ENCODE results near the gene SRGAP1.
"Not testable (repeated sequence)": the region's sequence is repeated elsewhere in the genome, so short reads cannot be mapped to it uniquely, and the experiment has no call there.

Gene SRGAP1

GRCh38 chr12:63821781-63822251, 22.7 kb upstream of the SRGAP1 start:
- peak in 1 of 2 donors; percentile 13 for DNase-seq
- H3K27me3 Mint-ChIP-seq = peaks cover 29% of the 10 kb centered on the region
- peaks cover 4 to 5% of the 10 kb centered on the region in 2 donors for H3K9me3 Mint-ChIP-seq
- H3K4me3 Mint-ChIP-seq = peak overlapping the region; percentile 78 to 84
- H3K27ac Mint-ChIP-seq = peak overlapping the region in 1 of 2 donors; percentile 87
- H3K4me1 Mint-ChIP-seq = peaks cover 10% of the 10 kb centered on the region
- peak; percentile 59 for ATAC-seq

- Mint-ChIP-seq H3K4me3 (peak overlapping the region; percentile 78 to 84), H3K27ac (no peak overlapping the region), H3K4me1 (peaks cover 10% of the 10 kb centered on the region), H3K27me3 (peaks cover 23% of the 10 kb centered on the region), H3K9me3 (peaks cover 4 to 5% of the 10 kb centered on the region in 2 donors)
- DNase-seq = no peak
- ATAC-seq = no peak
Observed at GRCh38 chr12:63822352-63822751, 22.1 kb upstream of the SRGAP1 start.

- DNase-seq = no peak
- Mint-ChIP-seq H3K4me3 (no peak overlapping the region), H3K9me3 (peaks cover 4 to 5% of the 10 kb centered on the region in 2 donors), H3K4me1 (peaks cover 10% of the 10 kb centered on the region), H3K27ac (no peak overlapping the region), H3K27me3 (peaks cover 23% of the 10 kb centered on the region)
- ATAC-seq = peak; percentile 39
Observed at GRCh38 chr12:63823040-63823439, 21.5 kb upstream of the SRGAP1 start.

- Mint-ChIP-seq H3K9me3 (peaks cover 0 to 5% of the 10 kb centered on the region in 2 donors), H3K27ac (no peak overlapping the region), H3K4me3 (no peak overlapping the region), H3K4me1 (peaks cover 10% of the 10 kb centered on the region), H3K27me3 (peaks cover 35% of the 10 kb centered on the region)
- DNase-seq = no peak
- ATAC-seq = no peak
Observed at GRCh38 chr12:63826006-63826585, 18.4 kb upstream of the SRGAP1 start.

GRCh38 chr12:63828867-63829266, 15.6 kb upstream of the SRGAP1 start:
- peaks cover 18% of the 10 kb centered on the region for H3K27me3 Mint-ChIP-seq
- H3K9me3 Mint-ChIP-seq = no peaks in the 10 kb centered on the region
- no peak for ATAC-seq
- no peak overlapping the region for H3K4me3 Mint-ChIP-seq
- DNase-seq = no peak
- no peaks in the 10 kb centered on the region for H3K4me1 Mint-ChIP-seq
- H3K27ac Mint-ChIP-seq = no peak overlapping the region

- Mint-ChIP-seq H3K4me3 (no peak overlapping the region), H3K4me1 (no peaks in the 10 kb centered on the region), H3K27ac (no peak overlapping the region), H3K27me3 (peaks cover 7% of the 10 kb centered on the region), H3K9me3 (no peaks in the 10 kb centered on the region)
- ATAC-seq (no peak), DNase-seq (no peak)
Observed at GRCh38 chr12:63836046-63836445, 8.5 kb upstream of the SRGAP1 start.

- Mint-ChIP-seq H3K4me1 (no peaks in the 10 kb centered on the region), H3K9me3 (no peaks in the 10 kb centered on the region), H3K27me3 (no peaks in the 10 kb centered on the region), H3K27ac (no peak overlapping the region), H3K4me3 (no peak overlapping the region)
- no peak for ATAC-seq
- DNase-seq = no peak
Observed at GRCh38 chr12:63836936-63837335, 7.6 kb upstream of the SRGAP1 start.

GRCh38 chr12:63838411-63838810, 6.1 kb upstream of the SRGAP1 start:
- H3K27me3 Mint-ChIP-seq = peaks cover 7% of the 10 kb centered on the region
- no peak overlapping the region for H3K27ac Mint-ChIP-seq
- H3K4me1 Mint-ChIP-seq = peaks cover 4% of the 10 kb centered on the region
- H3K9me3 Mint-ChIP-seq = no peaks in the 10 kb centered on the region
- DNase-seq (no peak), ATAC-seq (no peak)
- no peak overlapping the region for H3K4me3 Mint-ChIP-seq

GRCh38 chr12:63841011-63841410, 3.5 kb upstream of the SRGAP1 start:
- peak overlapping the region in 1 of 2 donors; percentile 34 for H3K27ac Mint-ChIP-seq
- no peak overlapping the region for H3K4me3 Mint-ChIP-seq
- H3K27me3 Mint-ChIP-seq = peaks cover 24% of the 10 kb centered on the region
- peaks cover 12% of the 10 kb centered on the region for H3K4me1 Mint-ChIP-seq
- ATAC-seq = no peak
- no peaks in the 10 kb centered on the region for H3K9me3 Mint-ChIP-seq
- no peak for DNase-seq

GRCh38 chr12:63841571-63841970, 2.9 kb upstream of the SRGAP1 start:
- Mint-ChIP-seq H3K9me3 (no peaks in the 10 kb centered on the region), H3K4me1 (peaks cover 12% of the 10 kb centered on the region), H3K27ac (no peak overlapping the region), H3K4me3 (no peak overlapping the region), H3K27me3 (peaks cover 29% of the 10 kb centered on the region)
- no peak for DNase-seq
- no peak for ATAC-seq

GRCh38 chr12:63842750-63843149, 1.8 kb upstream of the SRGAP1 start:
- peak overlapping the region; percentile 64 to 77 for H3K4me3 Mint-ChIP-seq
- H3K27me3 Mint-ChIP-seq = peaks cover 34% of the 10 kb centered on the region
- not testable (repeated sequence) for H3K9me3 Mint-ChIP-seq

GRCh38 chr12:63843254-63843720, 1.2 kb upstream of the SRGAP1 start:
- peak; percentile 51 for ATAC-seq
- Mint-ChIP-seq H3K4me1 (peaks cover 12% of the 10 kb centered on the region), H3K4me3 (peak overlapping the region; percentile 66 to 77), H3K9me3 (no peaks in the 10 kb centered on the region), H3K27me3 (peaks cover 37% of the 10 kb centered on the region), H3K27ac (no peak overlapping the region)
- DNase-seq = no peak

More at GRCh38 chr12:63842750-63843149, 1.8 kb upstream of the SRGAP1 start:
- DNase-seq, ATAC-seq, H3K27ac Mint-ChIP-seq: not testable (repeated sequence)
- peaks cover 12% of the 10 kb centered on the region for H3K4me1 Mint-ChIP-seq

- Mint-ChIP-seq H3K4me3 (peak overlapping the region; percentile 66 to 77), H3K9me3 (no peaks in the 10 kb centered on the region), H3K4me1 (peaks cover 12% of the 10 kb centered on the region), H3K27me3 (peaks cover 43% of the 10 kb centered on the region), H3K27ac (no peak overlapping the region)
- ATAC-seq (peak; percentile 94), DNase-seq (peak; percentile 86 to 87)
Observed at GRCh38 chr12:63843721-63844390, 644 bp upstream of the SRGAP1 start.

- no peak for DNase-seq
- no peak for ATAC-seq
- no peak overlapping the region for H3K27ac Mint-ChIP-seq
- peaks cover 12% of the 10 kb centered on the region for H3K4me1 Mint-ChIP-seq
- no peaks in the 10 kb centered on the region for H3K9me3 Mint-ChIP-seq
- peaks cover 43% of the 10 kb centered on the region for H3K27me3 Mint-ChIP-seq
- peak overlapping the region in 1 of 2 donors; percentile 13 for H3K4me3 Mint-ChIP-seq
Observed at GRCh38 chr12:63845726-63846125, 1.2 kb downstream of the SRGAP1 start.

- no peak overlapping the region for H3K27ac Mint-ChIP-seq
- H3K9me3 Mint-ChIP-seq = no peaks in the 10 kb centered on the region
- peaks cover 43% of the 10 kb centered on the region for H3K27me3 Mint-ChIP-seq
- H3K4me3 Mint-ChIP-seq = no peak overlapping the region
- H3K4me1 Mint-ChIP-seq = peaks cover 12% of the 10 kb centered on the region
- ATAC-seq (no peak), DNase-seq (no peak)
Observed at GRCh38 chr12:63846238-63846967, 1.9 kb downstream of the SRGAP1 start.

- Mint-ChIP-seq H3K27ac (no peak overlapping the region), H3K27me3 (peaks cover 36% of the 10 kb centered on the region), H3K4me3 (no peak overlapping the region), H3K9me3 (no peaks in the 10 kb centered on the region), H3K4me1 (peaks cover 8% of the 10 kb centered on the region)
- no peak for DNase-seq
- no peak for ATAC-seq
Observed at GRCh38 chr12:63848450-63848849, 4.0 kb downstream of the SRGAP1 start.

Measured in stimulated activated naive CD8-positive, alpha-beta T cell treated with anti-CD3 and anti-CD28 coated beads, Interleukin-15, amount 100 ng/mL, for 72 hours (primary cell).